ENCODE measurements around the gene SECISBP2. TPM values are rescaled to one million over a fixed set of nuclear protein-coding genes. Genes with fewer than 3 reads are reported as not detected.

The SECISBP2 gene, protein sequence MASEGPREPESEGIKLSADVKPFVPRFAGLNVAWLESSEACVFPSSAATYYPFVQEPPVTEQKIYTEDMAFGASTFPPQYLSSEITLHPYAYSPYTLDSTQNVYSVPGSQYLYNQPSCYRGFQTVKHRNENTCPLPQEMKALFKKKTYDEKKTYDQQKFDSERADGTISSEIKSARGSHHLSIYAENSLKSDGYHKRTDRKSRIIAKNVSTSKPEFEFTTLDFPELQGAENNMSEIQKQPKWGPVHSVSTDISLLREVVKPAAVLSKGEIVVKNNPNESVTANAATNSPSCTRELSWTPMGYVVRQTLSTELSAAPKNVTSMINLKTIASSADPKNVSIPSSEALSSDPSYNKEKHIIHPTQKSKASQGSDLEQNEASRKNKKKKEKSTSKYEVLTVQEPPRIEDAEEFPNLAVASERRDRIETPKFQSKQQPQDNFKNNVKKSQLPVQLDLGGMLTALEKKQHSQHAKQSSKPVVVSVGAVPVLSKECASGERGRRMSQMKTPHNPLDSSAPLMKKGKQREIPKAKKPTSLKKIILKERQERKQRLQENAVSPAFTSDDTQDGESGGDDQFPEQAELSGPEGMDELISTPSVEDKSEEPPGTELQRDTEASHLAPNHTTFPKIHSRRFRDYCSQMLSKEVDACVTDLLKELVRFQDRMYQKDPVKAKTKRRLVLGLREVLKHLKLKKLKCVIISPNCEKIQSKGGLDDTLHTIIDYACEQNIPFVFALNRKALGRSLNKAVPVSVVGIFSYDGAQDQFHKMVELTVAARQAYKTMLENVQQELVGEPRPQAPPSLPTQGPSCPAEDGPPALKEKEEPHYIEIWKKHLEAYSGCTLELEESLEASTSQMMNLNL
- 63.9 TPM for total RNA-seq

DNA sequence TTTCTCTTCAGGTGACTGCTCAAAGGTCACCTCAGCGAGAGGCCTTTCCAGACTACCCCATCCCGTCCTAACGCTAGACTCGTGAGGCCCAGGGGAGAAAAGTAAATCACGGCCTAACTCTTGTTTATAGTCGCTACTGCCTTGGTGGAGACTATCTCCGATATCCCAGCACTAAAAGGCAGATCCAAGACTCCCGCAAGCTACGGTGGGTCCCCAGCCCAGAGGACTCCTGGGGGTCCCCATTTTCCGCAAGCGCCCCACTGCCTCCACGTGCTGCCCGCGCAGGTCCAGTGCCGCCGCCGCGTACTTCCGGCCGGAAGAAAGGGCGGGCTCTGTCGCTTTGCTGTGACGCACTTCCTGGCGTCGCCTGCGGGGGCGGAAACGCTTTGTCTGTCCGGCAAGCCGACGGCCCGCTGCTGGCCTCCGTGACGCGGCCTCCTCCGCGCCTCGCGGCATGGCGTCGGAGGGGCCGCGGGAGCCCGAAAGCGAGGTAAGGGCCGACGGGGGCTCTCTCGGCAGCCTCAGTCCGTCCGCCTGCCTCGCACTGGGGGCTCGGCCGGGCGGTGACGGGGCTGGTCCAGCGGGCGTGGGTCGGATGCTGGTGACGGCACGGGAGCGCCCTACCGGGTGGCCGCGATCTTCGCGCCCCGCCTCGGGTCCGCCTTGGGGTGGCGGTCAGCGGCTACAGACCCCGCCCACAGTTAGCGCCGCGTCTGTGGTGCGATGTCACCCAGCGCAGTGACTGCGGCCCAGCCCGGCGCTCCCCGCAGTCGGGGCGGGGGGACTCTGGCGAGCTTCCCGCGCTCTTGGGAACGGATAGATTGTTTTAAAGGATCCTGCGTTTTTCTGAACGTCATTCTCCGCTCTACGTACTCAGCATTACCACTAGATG is at the start of gene SECISBP2:
Gene SECISBP2 (plus strand): TSS at position 378 of the 892 bp plus-strand sequence. CDS start 77 bp downstream, at position 455.

DNA sequence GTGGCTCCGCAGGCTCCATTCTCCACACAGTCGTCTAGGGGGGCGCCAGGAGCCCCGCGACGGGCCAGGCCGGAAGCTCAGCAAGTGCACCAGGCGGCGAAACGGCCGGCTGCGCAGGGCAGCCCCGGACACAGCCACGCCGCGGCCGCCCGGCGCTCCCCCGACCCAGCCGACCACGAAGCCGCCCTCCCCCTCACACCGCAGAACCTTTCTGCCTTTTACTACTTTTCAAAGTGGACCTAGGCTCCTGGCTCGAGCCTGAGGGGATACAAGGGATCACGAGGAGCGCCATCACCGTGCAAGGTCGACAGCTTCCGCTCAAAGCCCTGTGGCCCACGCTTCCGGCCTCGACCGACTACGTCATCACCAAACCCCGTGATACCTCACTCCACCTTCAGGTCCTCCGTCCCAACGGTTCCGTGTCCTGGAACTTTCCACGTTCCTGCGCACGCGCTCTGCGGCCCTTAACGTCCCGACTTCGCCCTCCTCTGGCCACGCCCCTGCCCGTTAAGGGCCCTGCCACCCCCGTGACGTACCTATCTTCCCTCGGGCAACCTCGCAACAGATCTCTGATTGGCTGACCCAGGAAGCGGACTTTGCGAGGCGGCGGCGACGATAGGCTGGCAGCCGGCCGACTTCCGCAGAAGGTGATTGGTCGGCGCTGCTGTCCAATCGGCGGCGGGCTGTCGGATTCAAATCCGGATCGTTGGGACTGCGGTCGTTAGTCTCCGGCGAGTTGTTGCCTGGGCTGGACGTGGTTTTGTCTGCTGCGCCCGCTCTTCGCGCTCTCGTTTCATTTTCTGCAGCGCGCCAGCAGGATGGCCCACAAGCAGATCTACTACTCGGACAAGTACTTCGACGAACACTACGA is 7.6 kb upstream of the SECISBP2 start, which contains the start of gene CKS2:
Gene CKS2 (plus strand): TSS at position 721 of the 871 bp plus-strand sequence. CDS start 98 bp downstream, at position 819.

Small RNA genes within 50 kb of the gene (small RNA-seq; reads per million reads assigned to genes)
- gene MIR3153: not detected

Other genes starting within 250 kb of the SECISBP2 start
- 42.0 TPM for gene SHC3, start 139.7 kb upstream of the SECISBP2 start, total RNA-seq
- gene CKS2, start 7.3 kb upstream of the SECISBP2 start, total RNA-seq: 32.3 TPM
- gene SEMA4D, start 179.6 kb downstream of the SECISBP2 start, total RNA-seq: 24.7 TPM

Measured in diencephalon (tissue), 1 donor.